ENCODE data around the gene TBC1D17. TPM values are rescaled to one million over a fixed set of nuclear protein-coding genes. Genes with fewer than 3 reads are reported as not detected.

TBC1D17 gene
- total RNA-seq, 1 experiment from 2014 or later: 62.3 TPM

GRCh38 chr19:49869484-49870308 is 7.8 kb upstream of the TBC1D17 start:
- intact Hi-C loops (cut with micrococcal nuclease; ENCODE audit: unreplicated experiment): loop anchor here (1.0 to 5.0 kb wide), 3 partner anchors 8 to 192 kb away; partner anchors contain the start of genes AKT1S1, MED25, PRMT1 and TBC1D17
- Histone ChIP-seq H3K4me1 (replicated peaks; ENCODE audit: insufficient read depth) (peaks cover 37% of the 10 kb centered on the region), H2AFZ (no peak overlapping the region)

DNA sequence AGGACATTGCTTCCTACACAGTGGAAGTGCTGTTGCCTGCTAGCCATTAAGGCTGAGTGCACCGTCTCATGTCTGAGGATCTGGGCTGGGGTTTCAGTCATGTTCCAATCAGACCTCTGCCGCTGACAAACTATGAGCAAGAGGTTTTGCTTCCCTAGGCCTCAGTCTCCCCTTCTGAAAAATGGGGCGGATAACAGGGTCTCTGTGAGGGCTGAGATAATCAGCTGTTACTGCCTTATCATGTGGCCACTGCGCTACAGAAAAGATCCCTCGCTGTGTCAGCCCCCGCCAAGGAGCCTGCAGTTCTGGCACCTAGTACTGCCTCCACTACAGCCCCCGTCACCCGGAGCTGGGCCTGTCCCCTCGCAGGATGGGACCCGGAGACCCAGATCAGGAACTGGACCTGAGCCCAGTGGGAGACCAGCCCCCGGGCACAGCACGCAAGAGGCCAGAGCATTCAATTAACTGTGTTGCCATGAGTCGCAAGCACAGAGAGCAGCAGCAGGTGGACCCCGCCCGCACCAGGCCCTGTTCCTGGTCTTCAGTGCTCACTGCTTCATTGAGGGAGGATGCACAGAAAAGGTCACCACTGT is 7.1 kb upstream of the TBC1D17 start:
- peak overlapping the region; percentile 71 for H3K4me2 ChIP-seq
- H3K9me2 ChIP-seq (ENCODE audit: insufficient read depth): no peaks in the 10 kb centered on the region
- no peaks in the 10 kb centered on the region for H3K9me3 ChIP-seq (ENCODE audit: insufficient read depth, low read depth)
- no peak overlapping the region for H3K27ac ChIP-seq
- H3K4me3 ChIP-seq: peak overlapping the region; percentile 48; the same call in 1 of the 2 replicates
- peaks cover 38% of the 10 kb centered on the region for H3K4me1 ChIP-seq (replicated peaks; ENCODE audit: insufficient read depth)
- intact Hi-C loops (cut with micrococcal nuclease; ENCODE audit: unreplicated experiment): loop anchor here (1.0 kb wide), 1 partner anchor 193 kb away; the partner anchor contains the start of gene PRMT1
- no peak overlapping the region for H2AFZ ChIP-seq
- H3K36me3 ChIP-seq (ENCODE audit: low read depth): 0 out of 2 replicates have a peak, but pooled peaks cover 8% of the 10 kb centered on the region
- H3K79me2 ChIP-seq (ENCODE audit: low read depth): peaks cover 42% of the 10 kb centered on the region
- BruUV-seq (replicated peaks): no TSS peak
- DNase-seq: no peak
- CTCF ChIA-PET: no interaction called here
- H4K20me1 ChIP-seq (ENCODE audit: insufficient read depth): peaks cover 32% of the 10 kb centered on the region
- no peaks in the 10 kb centered on the region for H3K27me3 ChIP-seq (ENCODE audit: insufficient read depth, low read depth)
- peaks cover 58% of the 10 kb centered on the region for H3F3A ChIP-seq (ENCODE audit: insufficient read depth, low read depth)
- POLR2A ChIA-PET (ENCODE audit: unreplicated experiment): interaction anchor here (0.6 to 0.9 kb wide), 2 partner anchors 58 to 280 kb away, joined by 3 to 10 read pairs; no protein-coding TSS in a partner anchor
- no peak for TF ChIP-seq EZH2 (IDR thresholded peaks at IDR 0.05; ENCODE audit: low read depth)
- TF ChIP-seq, protein P1, sequence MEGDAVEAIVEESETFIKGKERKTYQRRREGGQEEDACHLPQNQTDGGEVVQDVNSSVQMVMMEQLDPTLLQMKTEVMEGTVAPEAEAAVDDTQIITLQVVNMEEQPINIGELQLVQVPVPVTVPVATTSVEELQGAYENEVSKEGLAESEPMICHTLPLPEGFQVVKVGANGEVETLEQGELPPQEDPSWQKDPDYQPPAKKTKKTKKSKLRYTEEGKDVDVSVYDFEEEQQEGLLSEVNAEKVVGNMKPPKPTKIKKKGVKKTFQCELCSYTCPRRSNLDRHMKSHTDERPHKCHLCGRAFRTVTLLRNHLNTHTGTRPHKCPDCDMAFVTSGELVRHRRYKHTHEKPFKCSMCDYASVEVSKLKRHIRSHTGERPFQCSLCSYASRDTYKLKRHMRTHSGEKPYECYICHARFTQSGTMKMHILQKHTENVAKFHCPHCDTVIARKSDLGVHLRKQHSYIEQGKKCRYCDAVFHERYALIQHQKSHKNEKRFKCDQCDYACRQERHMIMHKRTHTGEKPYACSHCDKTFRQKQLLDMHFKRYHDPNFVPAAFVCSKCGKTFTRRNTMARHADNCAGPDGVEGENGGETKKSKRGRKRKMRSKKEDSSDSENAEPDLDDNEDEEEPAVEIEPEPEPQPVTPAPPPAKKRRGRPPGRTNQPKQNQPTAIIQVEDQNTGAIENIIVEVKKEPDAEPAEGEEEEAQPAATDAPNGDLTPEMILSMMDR (conservative IDR thresholded peaks at IDR 0.05): no peak

More at GRCh38 chr19:49869484-49870308, 7.8 kb upstream of the TBC1D17 start:
- Histone ChIP-seq H3K4me2 (peak overlapping the region; percentile 93), H3K27me3 (ENCODE audit: insufficient read depth, low read depth) (no peaks in the 10 kb centered on the region), H3K27ac (no peak overlapping the region), H3F3A (ENCODE audit: insufficient read depth, low read depth) (peaks cover 58% of the 10 kb centered on the region), H3K9me3 (ENCODE audit: insufficient read depth, low read depth) (no peaks in the 10 kb centered on the region), H3K4me3 (peak overlapping the region; percentile 48; the same call in 1 of the 2 replicates), H4K20me1 (ENCODE audit: insufficient read depth) (peaks cover 32% of the 10 kb centered on the region), H3K36me3 (ENCODE audit: low read depth) (peaks cover 12% of the 10 kb centered on the region), H3K9me2 (ENCODE audit: insufficient read depth) (no peaks in the 10 kb centered on the region), H3K79me2 (ENCODE audit: low read depth) (peaks cover 42% of the 10 kb centered on the region)
- POLR2A ChIA-PET (ENCODE audit: unreplicated experiment): interaction anchor here (0.5 to 1.2 kb wide), 16 partner anchors 19 to 1382 kb away, joined by 3 to 20 read pairs (median 5); partner anchors contain the start of genes ALDH16A1, AP2A1, PTOV1 and RRAS
- peak; percentile 98 to 99 for DNase-seq
- CTCF ChIA-PET: interaction anchor here (1.0 kb wide), 1 partner anchor 119 kb away, joined by 11 read pairs; no protein-coding TSS in a partner anchor
- no peak for TF ChIP-seq EZH2 (IDR thresholded peaks at IDR 0.05; ENCODE audit: low read depth)
- TF ChIP-seq, protein P1 (conservative IDR thresholded peaks at IDR 0.05): no peak
- no TSS peak for BruUV-seq (replicated peaks)

DNA sequence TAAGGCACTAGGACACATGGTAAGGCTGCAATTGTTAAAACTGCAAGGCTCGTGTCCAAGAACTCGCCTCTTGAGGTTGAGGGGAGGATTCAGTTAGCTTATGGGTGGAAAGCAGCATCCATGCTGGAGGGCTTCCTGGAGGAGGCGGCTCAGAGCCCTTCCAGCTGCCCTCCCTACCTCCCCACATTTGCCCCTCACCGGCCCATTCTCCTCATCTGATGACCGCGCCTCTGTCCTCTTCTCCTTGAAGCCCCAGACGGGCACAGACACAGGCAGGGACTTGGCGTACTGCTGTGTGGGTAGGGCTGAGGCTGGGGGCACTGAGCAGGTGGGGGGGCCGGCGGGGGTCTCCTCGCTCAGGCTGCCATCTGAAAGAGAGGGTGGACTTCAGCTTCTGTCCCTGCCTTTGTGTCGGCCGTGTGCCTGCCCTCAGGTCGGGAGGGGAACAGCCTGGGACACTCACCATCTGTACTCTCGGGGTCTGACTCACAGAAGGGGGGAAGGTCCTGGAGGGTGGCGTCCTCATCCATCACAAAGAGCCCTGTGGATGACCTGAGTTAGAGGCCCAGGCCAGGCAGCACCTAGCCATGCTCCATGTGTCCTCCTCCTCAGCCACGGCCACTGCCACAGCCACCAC is 6.0 kb upstream of the TBC1D17 start:
- Histone ChIP-seq H3F3A (ENCODE audit: insufficient read depth, low read depth) (peaks cover 48% of the 10 kb centered on the region), H3K4me2 (no peak overlapping the region), H3K27me3 (ENCODE audit: insufficient read depth, low read depth) (no peaks in the 10 kb centered on the region), H3K4me3 (no peak overlapping the region), H2AFZ (no peak overlapping the region), H3K36me3 (ENCODE audit: low read depth) (0 out of 2 replicates have a peak, but pooled peaks cover 8% of the 10 kb centered on the region), H3K27ac (no peak overlapping the region), H3K4me1 (replicated peaks; ENCODE audit: insufficient read depth) (peaks cover 28% of the 10 kb centered on the region), H3K9me3 (ENCODE audit: insufficient read depth, low read depth) (no peaks in the 10 kb centered on the region), H3K9me2 (ENCODE audit: insufficient read depth) (no peaks in the 10 kb centered on the region), H3K79me2 (ENCODE audit: low read depth) (peaks cover 41% of the 10 kb centered on the region), H4K20me1 (ENCODE audit: insufficient read depth) (peaks cover 26% of the 10 kb centered on the region)
- ChIA-PET POLR2A (ENCODE audit: unreplicated experiment) (no interaction called here), CTCF (no interaction called here)
- no peak for DNase-seq
- intact Hi-C loops (cut with micrococcal nuclease; ENCODE audit: unreplicated experiment): no loop called here
- TF ChIP-seq, protein P1 (conservative IDR thresholded peaks at IDR 0.05): no peak
- no peak for TF ChIP-seq EZH2 (IDR thresholded peaks at IDR 0.05; ENCODE audit: low read depth)
- BruUV-seq (replicated peaks): no TSS peak
